Upper lobe of left lung (tissue), 6 donors: Measurements from ENCODE around the gene ARID4A. TPM values are rescaled to one million over a fixed set of nuclear protein-coding genes. Genes with fewer than 3 reads are reported as not detected.

Source experiments
- ATAC-seq, 2 donors: fragments of 200-7000 bp; cut with Tn5 transposase; one replicate each; pipeline ENCODE4 v1.9.1; 2022; ENCODE audit warnings: mild to moderate bottlenecking in 2 of 2, moderate library complexity in 2 of 2; ENCODE audit not compliant: low FRiP score in 2 of 2
- DNase-seq, 2 donors: peaks; one replicate each; pipeline ENCODE4 v3.0.0-alpha.2; 2019 to 2020
- H3K27ac ChIP-seq, 4 donors: fragments of 200-600 bp; sonication (generic); one replicate each; pipeline ENCODE4 v1.5.1; 2016 to 2019
- H3K27me3 ChIP-seq, 4 donors: fragments of 200-600 bp; sonication (generic); one replicate each; pipeline ENCODE4 v1.5.1; 2017 to 2019
- H3K36me3 ChIP-seq, 4 donors: fragments of 200-600 bp; sonication (generic); one replicate each; pipeline ENCODE4 v1.5.1; 2016 to 2019
- H3K4me1 ChIP-seq, 4 donors: fragments of 200-600 bp; sonication (generic); one replicate each; pipeline ENCODE4 v1.5.1; 2018 to 2019
- H3K4me3 ChIP-seq, 4 donors: fragments of 200-600 bp; sonication (generic); one replicate each; pipeline ENCODE4 v1.5.1; 2017 to 2019; ENCODE audit warnings: mild to moderate bottlenecking in 2 of 4, moderate library complexity in 1 of 4
- H3K9me3 ChIP-seq, 4 donors: fragments of 200-600 bp; sonication (generic); one replicate each; pipeline ENCODE4 v1.5.1; 2018 to 2019
- CTCF ChIP-seq, 6 experiments: fragments of 450-650 bp in 4 of 6; fragments of 200-600 bp in 2 of 6; sonication (generic) in 2 of 6; IDR thresholded peaks; one replicate each; pipeline ENCODE4 v1.5.1; 2016 to 2019; ENCODE audit warnings: antibody characterized with exemption in 6 of 6
- EP300 ChIP-seq, 4 donors: sonication (generic); formaldehyde crosslinking; IDR thresholded peaks; one replicate each; pipeline ENCODE4 v1.5.1; 2017; ENCODE audit warnings: antibody characterized with exemption in 4 of 4, control low read depth in 2 of 4
- POLR2A ChIP-seq, 4 donors: fragments of 450-650 bp; IDR thresholded peaks; one replicate each; pipeline ENCODE4 v1.5.1; 2016 to 2017; ENCODE audit warnings: antibody characterized with exemption in 4 of 4, mild to moderate bottlenecking in 2 of 4
- POLR2AphosphoS5 ChIP-seq, 2 donors: sonication (generic); formaldehyde crosslinking; IDR thresholded peaks; one replicate each; pipeline ENCODE4 v1.5.1; 2017; ENCODE audit warnings: antibody characterized with exemption in 2 of 2
- WGBS, 2 donors: methylation state at CpG; one replicate each; pipeline ENCODE4 v1.1.5; 2017 to 2018; 5-methylcytosine and 5-hydroxymethylcytosine counted together
- total RNA-seq, 6 donors: library from RNA; depleted of rRNA in 4 of 6; stranded (reverse); fragments of >200 nt in 4 of 6; gene quantifications; one replicate each; pipeline versions ENCODE4 v1.1.0 to v1.2.1, GENCODE V29; 2016 to 2021
- donor health status: DM: no; HTN: no; CAD: no; lungs with moderate emphysema.
- donor health status: DM: no; HTN: yes; CAD: no; lungs with severe emphysema.

The ARID4A gene
- total RNA-seq, 6 donors from 2014 or later: 18.4 to 96.4 (median 38.7) TPM

GRCh38 chr14:58390830-58391229 lies 92.5 kb downstream of the ARID4A start:
- no peak for DNase-seq
- TF ChIP-seq EP300 (IDR thresholded peaks at IDR 0.05): no peak
- no peak for TF ChIP-seq POLR2A (IDR thresholded peaks at IDR 0.05)
- 88% methylated on average over 2 of the region's 2 CpGs for whole genome bisulfite sequencing, 2 donors
- no peak for ATAC-seq
- H3K4me3 ChIP-seq: no peak overlapping the region
- H3K9me3 ChIP-seq: no peaks in the 10 kb centered on the region
- H3K36me3 ChIP-seq: no peaks in the 10 kb centered on the region
- peaks cover 0 to 6% (median 4%) of the 10 kb centered on the region in 4 donors for H3K4me1 ChIP-seq
- no peak overlapping the region for H3K27ac ChIP-seq
- H3K27me3 ChIP-seq: no peaks in the 10 kb centered on the region

DNA sequence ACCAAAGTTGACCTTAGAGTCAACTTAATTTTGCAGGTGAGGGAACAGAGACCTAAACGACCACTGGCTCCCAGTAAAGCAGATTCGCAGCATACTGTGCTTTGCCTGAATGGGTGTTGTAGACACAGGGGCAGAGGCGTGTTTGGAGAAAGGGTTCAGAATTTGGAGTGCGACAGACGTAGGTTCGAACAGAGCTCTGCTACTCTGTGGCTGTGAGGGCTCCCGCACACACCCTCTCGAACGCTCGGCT lies 97.1 kb downstream of the ARID4A start:
- DNase-seq: no peak
- TF ChIP-seq POLR2AphosphoS5 (IDR thresholded peaks at IDR 0.05) (no peak), CTCF (IDR thresholded peaks at IDR 0.05) (no peak), EP300 (IDR thresholded peaks at IDR 0.05) (no peak), POLR2A (IDR thresholded peaks at IDR 0.05) (no peak)
- H3K27ac ChIP-seq: peak overlapping the region; percentile 78 to 83 (median 82)
- peak overlapping the region in 3 of 4 donors; percentile 54 to 76 (median 64) for H3K4me3 ChIP-seq
- H3K4me1 ChIP-seq: peaks cover 3 to 15% (median 7%) of the 10 kb centered on the region in 4 donors
- no peak for ATAC-seq
- WGBS, 2 donors: 16 to 19% methylated on average over 8 to 10 of the region's 10 CpGs
- H3K27me3 ChIP-seq: no peaks in the 10 kb centered on the region
- H3K36me3 ChIP-seq: no peaks in the 10 kb centered on the region
- H3K9me3 ChIP-seq: no peaks in the 10 kb centered on the region

GRCh38 chr14:58395812-58396788 lies 97.7 kb downstream of the ARID4A start, which contains the start of gene TOMM20L:
Gene TOMM20L, plus strand, starts transcription at chr14:58395930. Its CDS starts 28 bp downstream, at chr14:58395958.
- peaks cover 3 to 15% (median 7%) of the 10 kb centered on the region in 4 donors for H3K4me1 ChIP-seq
- peak; percentile 89 to 98 for ATAC-seq
- 18 to 29% methylated on average over 24 to 54 of the region's 86 CpGs for WGBS, 2 donors
- H3K36me3 ChIP-seq: no peaks in the 10 kb centered on the region
- H3K27me3 ChIP-seq: no peaks in the 10 kb centered on the region
- peak; percentile 78 to 97 for DNase-seq
- no peak for TF ChIP-seq EP300 (IDR thresholded peaks at IDR 0.05)
- TF ChIP-seq POLR2AphosphoS5 (IDR thresholded peaks at IDR 0.05): no peak
- peak; percentile 94 to 97 (median 95) for TF ChIP-seq CTCF (IDR thresholded peaks at IDR 0.05)
- peak in 2 of 4 donors; percentile 33 to 51 for TF ChIP-seq POLR2A (IDR thresholded peaks at IDR 0.05)
- H3K4me3 ChIP-seq: peak within 1 kb of the TSS in 3 of 4 donors; percentile 54 to 76 (median 64)
- peak within 1 kb of the TSS; percentile 78 to 83 (median 82) for H3K27ac ChIP-seq
- H3K9me3 ChIP-seq: no peaks in the 10 kb centered on the region

- WGBS, 2 donors: 95 to 97% methylated on average over 6 of the region's 6 CpGs
- no peak for ATAC-seq
- H3K36me3 ChIP-seq: no peaks in the 10 kb centered on the region
- no peak for DNase-seq
- no peaks in the 10 kb centered on the region for H3K9me3 ChIP-seq
- no peak overlapping the region for H3K27ac ChIP-seq
- no peak overlapping the region for H3K4me3 ChIP-seq
- peaks cover 3 to 15% (median 7%) of the 10 kb centered on the region in 4 donors for H3K4me1 ChIP-seq
- no peaks in the 10 kb centered on the region for H3K27me3 ChIP-seq
- no peak for TF ChIP-seq CTCF (IDR thresholded peaks at IDR 0.05)
- TF ChIP-seq POLR2AphosphoS5 (IDR thresholded peaks at IDR 0.05): no peak
- no peak for TF ChIP-seq POLR2A (IDR thresholded peaks at IDR 0.05)
- TF ChIP-seq EP300 (IDR thresholded peaks at IDR 0.05): no peak
Measured at GRCh38 chr14:58397156-58397555, 98.8 kb downstream of the ARID4A start.

GRCh38 chr14:58398495-58398894 lies 100.1 kb downstream of the ARID4A start:
- Histone ChIP-seq H3K27me3 (no peaks in the 10 kb centered on the region), H3K4me1 (peaks cover 3 to 15% (median 7%) of the 10 kb centered on the region in 4 donors), H3K27ac (no peak overlapping the region), H3K36me3 (no peaks in the 10 kb centered on the region), H3K9me3 (no peaks in the 10 kb centered on the region), H3K4me3 (no peak overlapping the region)
- DNase-seq (no peak), ATAC-seq (no peak)
- TF ChIP-seq POLR2AphosphoS5 (IDR thresholded peaks at IDR 0.05): no peak
- TF ChIP-seq POLR2A (IDR thresholded peaks at IDR 0.05): no peak
- TF ChIP-seq CTCF (IDR thresholded peaks at IDR 0.05): no peak
